Measurements from ENCODE around the gene LBX2. TPM values are rescaled to one million over a fixed set of nuclear protein-coding genes. Genes with fewer than 3 reads are reported as not detected.
A peak's percentile ranks its signal among the peaks of the same experiment; 100 is the strongest.

LBX2 gene
- total RNA-seq, 1 experiment from 2014 or later: 10.1 TPM

- CTCF ChIA-PET: interaction anchor here (0.7 to 1.2 kb wide), 4 partner anchors 13 to 631 kb away, joined by 3 to 6 read pairs (median 3); partner anchors contain the start of genes AUP1 and HTRA2
- TSS peak; percentile 49 for BruUV-seq (replicated peaks)
- intact Hi-C loops (cut with micrococcal nuclease): loop anchor here (1.0 to 10.0 kb wide), 2 partner anchors 25 to 1224 kb away; partner anchors contain the start of genes CCT7, PRADC1 and TTC31
Measured at GRCh38 chr2:74458132-74458937, 41.1 kb downstream of the LBX2 start, which contains the start of gene WBP1. WBP1 (plus strand) TSS chr2:74458438; CDS start chr2:74458603, 165 bp downstream.

GRCh38 chr2:74457549-74458131 is 41.8 kb downstream of the LBX2 start:
- H3K27ac ChIP-seq (ENCODE audit: low read depth, low read length): peak overlapping the region; percentile 89
- no peak for TF ChIP-seq MAX (IDR thresholded peaks at IDR 0.05)
- TF ChIP-seq POLR2A (IDR thresholded peaks at IDR 0.05; ENCODE audit: borderline replicate concordance, extremely low read depth, insufficient read depth, insufficient read length): peak; percentile 19
- TF ChIP-seq ZFX (IDR thresholded peaks at IDR 0.05): peak; percentile 27; the same call in 1 of the 2 replicates
- no peak for TF ChIP-seq ELF1 (IDR thresholded peaks at IDR 0.05; ENCODE audit: borderline replicate concordance, low read depth)
- TF ChIP-seq POLR2AphosphoS5 (IDR thresholded peaks at IDR 0.05; ENCODE audit: low read depth, low read length): peak; percentile 38
- TF ChIP-seq, protein P1, sequence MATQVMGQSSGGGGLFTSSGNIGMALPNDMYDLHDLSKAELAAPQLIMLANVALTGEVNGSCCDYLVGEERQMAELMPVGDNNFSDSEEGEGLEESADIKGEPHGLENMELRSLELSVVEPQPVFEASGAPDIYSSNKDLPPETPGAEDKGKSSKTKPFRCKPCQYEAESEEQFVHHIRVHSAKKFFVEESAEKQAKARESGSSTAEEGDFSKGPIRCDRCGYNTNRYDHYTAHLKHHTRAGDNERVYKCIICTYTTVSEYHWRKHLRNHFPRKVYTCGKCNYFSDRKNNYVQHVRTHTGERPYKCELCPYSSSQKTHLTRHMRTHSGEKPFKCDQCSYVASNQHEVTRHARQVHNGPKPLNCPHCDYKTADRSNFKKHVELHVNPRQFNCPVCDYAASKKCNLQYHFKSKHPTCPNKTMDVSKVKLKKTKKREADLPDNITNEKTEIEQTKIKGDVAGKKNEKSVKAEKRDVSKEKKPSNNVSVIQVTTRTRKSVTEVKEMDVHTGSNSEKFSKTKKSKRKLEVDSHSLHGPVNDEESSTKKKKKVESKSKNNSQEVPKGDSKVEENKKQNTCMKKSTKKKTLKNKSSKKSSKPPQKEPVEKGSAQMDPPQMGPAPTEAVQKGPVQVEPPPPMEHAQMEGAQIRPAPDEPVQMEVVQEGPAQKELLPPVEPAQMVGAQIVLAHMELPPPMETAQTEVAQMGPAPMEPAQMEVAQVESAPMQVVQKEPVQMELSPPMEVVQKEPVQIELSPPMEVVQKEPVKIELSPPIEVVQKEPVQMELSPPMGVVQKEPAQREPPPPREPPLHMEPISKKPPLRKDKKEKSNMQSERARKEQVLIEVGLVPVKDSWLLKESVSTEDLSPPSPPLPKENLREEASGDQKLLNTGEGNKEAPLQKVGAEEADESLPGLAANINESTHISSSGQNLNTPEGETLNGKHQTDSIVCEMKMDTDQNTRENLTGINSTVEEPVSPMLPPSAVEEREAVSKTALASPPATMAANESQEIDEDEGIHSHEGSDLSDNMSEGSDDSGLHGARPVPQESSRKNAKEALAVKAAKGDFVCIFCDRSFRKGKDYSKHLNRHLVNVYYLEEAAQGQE (IDR thresholded peaks at IDR 0.05; ENCODE audit: low read depth): no peak
- no TSS peak for BruUV-seq (replicated peaks)
- H3K79me2 ChIP-seq (ENCODE audit: insufficient read depth, low read length): peaks cover 11% of the 10 kb centered on the region; the same call in 1 of the 2 replicates
- H3K4me3 ChIP-seq (replicated peaks in 1 of 2; ENCODE audit: low read depth in 1 of 2, low read length in 2 of 2): peak overlapping the region; percentile 62 to 66
- peaks cover 3 to 12% of the 10 kb centered on the region in 2 experiments; a peak in 2 of 4 replicates for H3K36me3 ChIP-seq (ENCODE audit: control insufficient read depth in 1 of 2, insufficient read depth in 2 of 2, low read length in 2 of 2)
- peaks cover 12 to 42% of the 10 kb centered on the region in 2 experiments for H3K4me1 ChIP-seq (ENCODE audit: control insufficient read depth in 1 of 2, insufficient read depth in 2 of 2, low read length in 2 of 2)
- ATAC-seq: peak; percentile 37
- ChIA-PET POLR2A (interaction anchor here (0.7 to 2.0 kb wide), 8 partner anchors 11 to 50 kb away, joined by 3 to 21 read pairs (median 6); partner anchors contain the start of genes MRPL53, PCGF1 and TTC31), RAD21 (ENCODE audit: low non-redundant PET in 1 of 2, low total read pairs in 2 of 2, uncharacterized antibody in 2 of 2, unreplicated experiment in 2 of 2) (interaction anchor here in 1 of 2 experiments (0.5 kb wide), 1 partner anchor 14 kb away, joined by 3 read pairs; no protein-coding TSS in a partner anchor), CTCF (interaction anchor here (0.7 to 1.2 kb wide), 4 partner anchors 14 to 631 kb away, joined by 3 to 6 read pairs (median 3); partner anchors contain the start of genes AUP1 and HTRA2)
- no peaks in the 10 kb centered on the region for H3K9me2 ChIP-seq (ENCODE audit: insufficient read depth)
- peak overlapping the region; percentile 74 for H3K4me2 ChIP-seq (ENCODE audit: low read length)
- no peak overlapping the region for H2AFZ ChIP-seq (ENCODE audit: low read depth, low read length, poor library complexity, severe bottlenecking)
- H3K9ac ChIP-seq (ENCODE audit: low read length): peak overlapping the region; percentile 80
- H3K27me3 ChIP-seq (ENCODE audit: insufficient read depth, low read length): no peaks in the 10 kb centered on the region
- intact Hi-C loops (cut with micrococcal nuclease): loop anchor here (1.0 to 10.0 kb wide), 2 partner anchors 26 to 1223 kb away; partner anchors contain the start of genes CCT7, PRADC1 and TTC31
- no peaks in the 10 kb centered on the region for H3K9me3 ChIP-seq (ENCODE audit: control insufficient read depth in 1 of 2, insufficient read depth in 1 of 2, low read depth in 1 of 2, low read length in 2 of 2)
- no peak for DNase-seq (ENCODE audit: low read depth, low spot score)
- H4K20me1 ChIP-seq (ENCODE audit: insufficient read depth): no peaks in the 10 kb centered on the region

More at GRCh38 chr2:74458132-74458937, 41.1 kb downstream of the LBX2 start, which contains the start of gene WBP1:
- Histone ChIP-seq H3K9me3 (ENCODE audit: control insufficient read depth in 1 of 2, insufficient read depth in 1 of 2, low read depth in 1 of 2, low read length in 2 of 2) (no peaks in the 10 kb centered on the region), H2AFZ (ENCODE audit: low read depth, low read length, poor library complexity, severe bottlenecking) (no peak within 1 kb of the TSS), H3K36me3 (ENCODE audit: control insufficient read depth in 1 of 2, insufficient read depth in 2 of 2, low read length in 2 of 2) (peaks cover 6 to 19% of the 10 kb centered on the region in 2 experiments; a peak in 2 of 4 replicates), H3K9me2 (ENCODE audit: insufficient read depth) (no peaks in the 10 kb centered on the region), H3K79me2 (ENCODE audit: insufficient read depth, low read length) (peaks cover 15% of the 10 kb centered on the region; the same call in 1 of the 2 replicates), H4K20me1 (ENCODE audit: insufficient read depth) (no peaks in the 10 kb centered on the region), H3K4me3 (replicated peaks in 1 of 2; ENCODE audit: low read depth in 1 of 2, low read length in 2 of 2) (peak within 1 kb of the TSS; percentile 70 to 98), H3K9ac (ENCODE audit: low read length) (peak within 1 kb of the TSS; percentile 82), H3K27me3 (ENCODE audit: insufficient read depth, low read length) (no peaks in the 10 kb centered on the region), H3K4me2 (ENCODE audit: low read length) (peak within 1 kb of the TSS; percentile 98), H3K27ac (ENCODE audit: low read depth, low read length) (peak within 1 kb of the TSS; percentile 89), H3K4me1 (ENCODE audit: control insufficient read depth in 1 of 2, insufficient read depth in 2 of 2, low read length in 2 of 2) (peaks cover 12 to 42% of the 10 kb centered on the region in 2 experiments)
- no peak for TF ChIP-seq ZFX (IDR thresholded peaks at IDR 0.05)
- TF ChIP-seq POLR2AphosphoS5 (IDR thresholded peaks at IDR 0.05; ENCODE audit: low read depth, low read length): peak; percentile 21
- TF ChIP-seq TCF7L2 (IDR thresholded peaks at IDR 0.05; ENCODE audit: borderline replicate concordance, extremely low read depth, insufficient read depth, insufficient read length): peak; percentile 36
- no peak for TF ChIP-seq SIN3A (IDR thresholded peaks at IDR 0.05; ENCODE audit: low read depth)
- peak; percentile 57 for TF ChIP-seq YY1 (IDR thresholded peaks at IDR 0.05; ENCODE audit: extremely low read depth, insufficient replicate concordance, low read depth, low read length)
- peak; percentile 6 for TF ChIP-seq POLR2A (IDR thresholded peaks at IDR 0.05; ENCODE audit: borderline replicate concordance, extremely low read depth, insufficient read depth, insufficient read length)
- TF ChIP-seq JUND (IDR thresholded peaks at IDR 0.05): no peak
- POLR2A ChIA-PET: interaction anchor here (0.7 to 2.0 kb wide), 8 partner anchors 10 to 49 kb away, joined by 3 to 21 read pairs (median 6); partner anchors contain the start of genes MRPL53, PCGF1 and TTC31
- peak; percentile 87 for ATAC-seq
- DNase-seq (ENCODE audit: low read depth, low spot score): peak; percentile 100
- RAD21 ChIA-PET (ENCODE audit: low non-redundant PET in 1 of 2, low total read pairs in 2 of 2, uncharacterized antibody in 2 of 2, unreplicated experiment in 2 of 2): interaction anchor here (0.5 to 0.7 kb wide), 2 partner anchors 13 to 15 kb away, joined by 3 read pairs; no protein-coding TSS in a partner anchor
